PC-9 (cell line): ENCODE measurements around the gene LRRC8A.

ENCODE experiments used
- CTCF ChIP-seq: fragments of 200-600 bp; sonication (generic); conservative IDR thresholded peaks from 2 replicates; pipeline ENCODE4 v1.6.1; 2017; ENCODE audit warnings: mixed run types, antibody characterized with exemption, mild to moderate bottlenecking, moderate library complexity
- EZH2 ChIP-seq: fragments of 200-600 bp; sonication (generic); IDR thresholded peaks from 2 replicates; pipeline ENCODE4 v1.8.0; 2017; ENCODE audit warnings: antibody characterized with exemption, low read depth

DNA sequence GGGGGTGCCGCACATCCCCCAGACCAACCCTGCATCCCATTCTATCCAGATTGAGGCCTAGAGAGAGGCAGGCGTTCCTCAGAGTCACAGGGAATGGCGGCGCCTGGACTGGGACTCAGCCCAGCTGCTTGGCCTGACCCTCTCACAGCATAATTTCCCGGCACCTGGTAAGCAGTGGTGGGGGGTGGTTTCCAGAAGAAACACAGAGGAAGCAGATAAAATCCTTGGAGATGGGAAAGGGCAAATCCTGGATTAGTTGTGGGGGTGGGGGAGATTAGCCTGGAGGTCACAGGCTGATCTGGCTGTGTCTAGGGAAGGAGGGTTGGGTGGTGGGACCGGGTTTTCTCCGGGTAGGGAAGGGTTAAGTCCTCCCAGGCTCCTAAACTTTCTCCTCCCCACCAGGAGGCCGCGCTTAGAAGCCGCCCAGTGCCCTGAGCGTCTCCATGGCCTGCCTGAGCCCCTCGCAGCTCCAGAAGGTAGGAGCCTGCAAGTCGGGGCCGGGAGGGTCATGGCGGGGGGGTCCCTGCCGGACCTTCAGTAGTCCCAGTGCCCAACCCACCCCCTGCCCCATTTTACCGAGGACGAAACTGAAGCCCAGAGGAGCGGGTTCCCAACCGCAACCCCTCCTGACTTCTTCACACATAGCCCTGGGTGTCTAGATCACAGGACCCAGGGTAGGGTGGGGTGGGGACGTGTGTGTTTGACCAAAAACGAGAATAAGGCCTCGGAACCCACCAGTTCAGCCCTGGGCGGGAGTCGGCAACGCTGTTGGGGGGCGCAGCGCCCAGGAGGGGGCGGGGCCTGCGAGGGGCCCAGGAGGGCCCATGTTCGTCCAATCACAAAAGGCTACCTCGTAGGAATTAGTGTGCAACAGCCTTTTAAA lies 40.2 kb downstream of the LRRC8A start:
- TF ChIP-seq CTCF (no peak), EZH2 (no peak)
